HepG2 (cell line): ENCODE measurements around the gene FUT6. TPM values are rescaled to one million over a fixed set of nuclear protein-coding genes. Genes with fewer than 3 reads are reported as not detected.

Experiments used
- ATF7 ChIP-seq, 2 experiments: fragments of 450-650 bp in 1 of 2; sonication (generic) in 1 of 2; formaldehyde crosslinking in 1 of 2; IDR thresholded peaks; 2 replicates each; pipeline versions ENCODE4 v1.4.0 to v1.6.1; 2016 to 2020; ENCODE audit warnings: antibody characterized with exemption in 1 of 2, mild to moderate bottlenecking in 1 of 2, missing genetic modification reagents in 1 of 2
- CHD4 ChIP-seq: fragments of 200-600 bp; sonication (generic); IDR thresholded peaks from 2 replicates; pipeline ENCODE4 v1.7.0; 2017; ENCODE audit warnings: mild to moderate bottlenecking, low read length, borderline replicate concordance
- ESRRA ChIP-seq: sonication (generic); formaldehyde crosslinking; IDR thresholded peaks from 2 replicates; pipeline ENCODE4 v1.5.1; 2020; ENCODE audit warnings: mild to moderate bottlenecking, low read depth, missing genetic modification reagents
- GFI1 ChIP-seq: sonication (generic); formaldehyde crosslinking; IDR thresholded peaks from 2 replicates; pipeline ENCODE4 v1.5.0; 2020; ENCODE audit warnings: missing genetic modification reagents, mild to moderate bottlenecking, borderline replicate concordance
- KMT2B ChIP-seq: IDR thresholded peaks from 2 replicates; pipeline ENCODE4 v1.6.1; 2016; ENCODE audit warnings: missing genetic modification reagents, missing compliant biosample characterization
- NAIF1 ChIP-seq: sonication (generic); formaldehyde crosslinking; IDR thresholded peaks from 2 replicates; pipeline ENCODE4 v1.5.0; 2020; ENCODE audit warnings: mild to moderate bottlenecking, missing genetic modification reagents, borderline replicate concordance
- SMAD1 ChIP-seq: sonication (generic); formaldehyde crosslinking; IDR thresholded peaks from 2 replicates; pipeline ENCODE4 v1.4.0; 2020; ENCODE audit warnings: missing genetic modification reagents, low read depth, mild to moderate bottlenecking, borderline replicate concordance
- U2AF1 ChIP-seq: fragments of 200-400 bp; formaldehyde crosslinking; optimal IDR thresholded peaks from 2 replicates; pipeline ENCODE3; 2017; ENCODE audit warnings: mild to moderate bottlenecking, low read depth, low read length
- ZBTB21 ChIP-seq: sonication (generic); formaldehyde crosslinking; IDR thresholded peaks from 2 replicates; pipeline ENCODE4 v1.4.0; 2020; ENCODE audit warnings: missing genetic modification reagents
- ZBTB7B ChIP-seq: sonication (generic); formaldehyde crosslinking; IDR thresholded peaks from 2 replicates; pipeline ENCODE4 v1.4.0; 2020; ENCODE audit warnings: missing genetic modification reagents
- ZIK1 ChIP-seq: sonication (generic); formaldehyde crosslinking; IDR thresholded peaks from 2 replicates; pipeline ENCODE4 v1.5.0; 2020; ENCODE audit warnings: mild to moderate bottlenecking, low read depth, missing genetic modification reagents, borderline replicate concordance
- ZNF20 ChIP-seq: sonication (generic); formaldehyde crosslinking; IDR thresholded peaks from 2 replicates; pipeline ENCODE4 v1.4.0; 2020; ENCODE audit warnings: mild to moderate bottlenecking, moderate library complexity, missing genetic modification reagents
- ZNF260 ChIP-seq: sonication (generic); formaldehyde crosslinking; IDR thresholded peaks from 2 replicates; pipeline ENCODE4 v1.4.0; 2020; ENCODE audit warnings: missing genetic modification reagents, low read depth, mild to moderate bottlenecking, borderline replicate concordance
- ZNF431 ChIP-seq: sonication (generic); formaldehyde crosslinking; IDR thresholded peaks from 2 replicates; pipeline ENCODE4 v1.9.0; 2022; ENCODE audit warnings: missing genetic modification reagents, low read depth, mild to moderate bottlenecking, borderline replicate concordance
- ZNF564 ChIP-seq: sonication (generic); formaldehyde crosslinking; IDR thresholded peaks from 2 replicates; pipeline ENCODE4 v1.8.1; 2023; ENCODE audit warnings: mild to moderate bottlenecking, missing genetic modification reagents
- ZNF598 ChIP-seq: sonication (generic); formaldehyde crosslinking; IDR thresholded peaks from 2 replicates; pipeline ENCODE4 v1.5.1; 2020; ENCODE audit warnings: mild to moderate bottlenecking, missing genetic modification reagents, borderline replicate concordance
- ZNF605 ChIP-seq: sonication (generic); formaldehyde crosslinking; IDR thresholded peaks from 2 replicates; pipeline ENCODE4 v1.8.0; 2022; ENCODE audit warnings: mild to moderate bottlenecking, missing genetic modification reagents
- ZNF607 ChIP-seq: sonication (generic); formaldehyde crosslinking; IDR thresholded peaks from 2 replicates; pipeline ENCODE4 v1.5.1; 2020; ENCODE audit warnings: missing genetic modification reagents, mild to moderate bottlenecking, borderline replicate concordance
- polyA plus RNA-seq, 8 experiments: library from polyadenylated mRNA; depleted of rRNA in 3 of 8; stranded (reverse) in 7 of 8; unstranded in 1 of 8; fragments of >200 nt; fragmentation: Illumina TruSeq in 4 of 8; extraction: Trizol in 4 of 8; gene quantifications; 2 replicates each; pipeline versions ENCODE4 v1.2.1 to v1.2.3, GENCODE V29; 2011 to 2016; ENCODE audit warnings: low read depth in 4 of 8, missing spikeins in 1 of 8, mixed read lengths in 1 of 8; ENCODE audit not compliant: insufficient read depth in 1 of 8
- total RNA-seq, 5 experiments: library from RNA; depleted of rRNA; stranded (reverse); fragments of >200 nt; fragmentation: Illumina TruSeq; extraction: Trizol; gene quantifications; 2 replicates each; pipeline ENCODE4 v1.2.3, GENCODE V29; 2016; ENCODE audit warnings: low read depth in 1 of 5
- TF ChIP-seq, protein P1 (sequence below): sonication (generic); formaldehyde crosslinking; IDR thresholded peaks from 2 replicates; pipeline ENCODE4 v1.5.0; 2020; ENCODE audit warnings: mild to moderate bottlenecking, missing genetic modification reagents, moderate library complexity
- TF ChIP-seq, protein P2 (sequence below), 2 experiments: sonication (generic) in 1 of 2; formaldehyde crosslinking in 1 of 2; IDR thresholded peaks; 2 replicates each; pipeline versions ENCODE4 v1.5.1 to v1.6.1; 2011 to 2020; ENCODE audit warnings: borderline replicate concordance in 1 of 2, low read depth in 1 of 2, low read length in 1 of 2, mild to moderate bottlenecking in 1 of 2, missing genetic modification reagents in 1 of 2, moderate library complexity in 1 of 2
- TF ChIP-seq, protein P3 (sequence below): sonication (generic); formaldehyde crosslinking; IDR thresholded peaks from 2 replicates; pipeline ENCODE4 v1.4.0; 2020; ENCODE audit warnings: mild to moderate bottlenecking, missing genetic modification reagents

FUT6 gene
- total and polyA plus RNA-seq, 2 of the 13 experiments (the other 11 are each of a cell fraction or from before 2014, with no cell fraction given), result 8.2 to 27.7 TPM

DNA sequence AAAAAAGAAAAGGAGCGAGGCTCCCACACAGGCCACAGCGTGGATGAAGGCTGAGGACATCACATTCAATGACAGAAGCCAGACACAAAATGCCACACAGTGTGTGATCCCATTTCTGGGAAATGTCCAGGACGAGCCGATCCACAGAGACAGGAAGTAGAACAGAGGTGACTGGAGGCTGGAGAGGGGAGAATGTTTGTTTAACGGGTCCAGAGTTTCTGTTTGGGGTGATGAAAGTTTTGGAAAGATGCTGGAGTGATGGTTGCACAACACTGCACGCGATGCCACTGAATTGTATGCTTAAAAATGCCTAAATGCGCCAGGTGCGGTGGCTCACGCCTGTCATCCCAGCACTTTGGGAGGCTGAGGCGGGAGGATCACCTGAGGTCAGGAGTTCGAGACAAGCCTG lies 31.5 kb upstream of the FUT6 start (continued):
- TF ChIP-seq ATF7 (IDR thresholded peaks at IDR 0.05) (peak; percentile 37; the same call in 1 of the 2 replicates), ATF7 (CRISPR knock-in tag; IDR thresholded peaks at IDR 0.05) (peak; percentile 87; the same call in 1 of the 2 replicates), ZBTB7B (CRISPR knock-in tag) (peak; percentile 82; the same call in 1 of the 2 replicates), ZNF431 (CRISPR knock-in tag) (peak; percentile 81), ZNF20 (CRISPR knock-in tag) (no peak), U2AF1 (no peak), CHD4 (no peak), ZIK1 (CRISPR knock-in tag) (peak; percentile 62; the same call in 1 of the 2 replicates), ZNF260 (no peak), ZNF564 (CRISPR knock-in tag) (no peak; the same call in 1 of the 2 replicates), KMT2B (CRISPR knock-in tag) (peak; percentile 36; the same call in 1 of the 2 replicates), SMAD1 (CRISPR knock-in tag) (no peak), ZNF605 (peak; percentile 71), ESRRA (peak; percentile 90), ZBTB21 (CRISPR knock-in tag) (peak; percentile 58; the same call in 1 of the 2 replicates), ZNF598 (no peak), ZNF607 (CRISPR knock-in tag) (no peak), GFI1 (CRISPR knock-in tag) (peak; percentile 36; the same call in 1 of the 2 replicates), NAIF1 (CRISPR knock-in tag) (no peak)
- TF ChIP-seq, protein P1, sequence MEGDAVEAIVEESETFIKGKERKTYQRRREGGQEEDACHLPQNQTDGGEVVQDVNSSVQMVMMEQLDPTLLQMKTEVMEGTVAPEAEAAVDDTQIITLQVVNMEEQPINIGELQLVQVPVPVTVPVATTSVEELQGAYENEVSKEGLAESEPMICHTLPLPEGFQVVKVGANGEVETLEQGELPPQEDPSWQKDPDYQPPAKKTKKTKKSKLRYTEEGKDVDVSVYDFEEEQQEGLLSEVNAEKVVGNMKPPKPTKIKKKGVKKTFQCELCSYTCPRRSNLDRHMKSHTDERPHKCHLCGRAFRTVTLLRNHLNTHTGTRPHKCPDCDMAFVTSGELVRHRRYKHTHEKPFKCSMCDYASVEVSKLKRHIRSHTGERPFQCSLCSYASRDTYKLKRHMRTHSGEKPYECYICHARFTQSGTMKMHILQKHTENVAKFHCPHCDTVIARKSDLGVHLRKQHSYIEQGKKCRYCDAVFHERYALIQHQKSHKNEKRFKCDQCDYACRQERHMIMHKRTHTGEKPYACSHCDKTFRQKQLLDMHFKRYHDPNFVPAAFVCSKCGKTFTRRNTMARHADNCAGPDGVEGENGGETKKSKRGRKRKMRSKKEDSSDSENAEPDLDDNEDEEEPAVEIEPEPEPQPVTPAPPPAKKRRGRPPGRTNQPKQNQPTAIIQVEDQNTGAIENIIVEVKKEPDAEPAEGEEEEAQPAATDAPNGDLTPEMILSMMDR (CRISPR knock-in tag), result peak; percentile 19; the same call in 1 of the 2 replicates
- TF ChIP-seq, protein P2, sequence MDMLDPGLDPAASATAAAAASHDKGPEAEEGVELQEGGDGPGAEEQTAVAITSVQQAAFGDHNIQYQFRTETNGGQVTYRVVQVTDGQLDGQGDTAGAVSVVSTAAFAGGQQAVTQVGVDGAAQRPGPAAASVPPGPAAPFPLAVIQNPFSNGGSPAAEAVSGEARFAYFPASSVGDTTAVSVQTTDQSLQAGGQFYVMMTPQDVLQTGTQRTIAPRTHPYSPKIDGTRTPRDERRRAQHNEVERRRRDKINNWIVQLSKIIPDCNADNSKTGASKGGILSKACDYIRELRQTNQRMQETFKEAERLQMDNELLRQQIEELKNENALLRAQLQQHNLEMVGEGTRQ (IDR thresholded peaks at IDR 0.05; ENCODE audit: low read depth, low read length), result no peak
- TF ChIP-seq, protein P2 (CRISPR knock-in tag; IDR thresholded peaks at IDR 0.05; ENCODE audit: borderline replicate concordance), result no peak
- TF ChIP-seq, protein P3, sequence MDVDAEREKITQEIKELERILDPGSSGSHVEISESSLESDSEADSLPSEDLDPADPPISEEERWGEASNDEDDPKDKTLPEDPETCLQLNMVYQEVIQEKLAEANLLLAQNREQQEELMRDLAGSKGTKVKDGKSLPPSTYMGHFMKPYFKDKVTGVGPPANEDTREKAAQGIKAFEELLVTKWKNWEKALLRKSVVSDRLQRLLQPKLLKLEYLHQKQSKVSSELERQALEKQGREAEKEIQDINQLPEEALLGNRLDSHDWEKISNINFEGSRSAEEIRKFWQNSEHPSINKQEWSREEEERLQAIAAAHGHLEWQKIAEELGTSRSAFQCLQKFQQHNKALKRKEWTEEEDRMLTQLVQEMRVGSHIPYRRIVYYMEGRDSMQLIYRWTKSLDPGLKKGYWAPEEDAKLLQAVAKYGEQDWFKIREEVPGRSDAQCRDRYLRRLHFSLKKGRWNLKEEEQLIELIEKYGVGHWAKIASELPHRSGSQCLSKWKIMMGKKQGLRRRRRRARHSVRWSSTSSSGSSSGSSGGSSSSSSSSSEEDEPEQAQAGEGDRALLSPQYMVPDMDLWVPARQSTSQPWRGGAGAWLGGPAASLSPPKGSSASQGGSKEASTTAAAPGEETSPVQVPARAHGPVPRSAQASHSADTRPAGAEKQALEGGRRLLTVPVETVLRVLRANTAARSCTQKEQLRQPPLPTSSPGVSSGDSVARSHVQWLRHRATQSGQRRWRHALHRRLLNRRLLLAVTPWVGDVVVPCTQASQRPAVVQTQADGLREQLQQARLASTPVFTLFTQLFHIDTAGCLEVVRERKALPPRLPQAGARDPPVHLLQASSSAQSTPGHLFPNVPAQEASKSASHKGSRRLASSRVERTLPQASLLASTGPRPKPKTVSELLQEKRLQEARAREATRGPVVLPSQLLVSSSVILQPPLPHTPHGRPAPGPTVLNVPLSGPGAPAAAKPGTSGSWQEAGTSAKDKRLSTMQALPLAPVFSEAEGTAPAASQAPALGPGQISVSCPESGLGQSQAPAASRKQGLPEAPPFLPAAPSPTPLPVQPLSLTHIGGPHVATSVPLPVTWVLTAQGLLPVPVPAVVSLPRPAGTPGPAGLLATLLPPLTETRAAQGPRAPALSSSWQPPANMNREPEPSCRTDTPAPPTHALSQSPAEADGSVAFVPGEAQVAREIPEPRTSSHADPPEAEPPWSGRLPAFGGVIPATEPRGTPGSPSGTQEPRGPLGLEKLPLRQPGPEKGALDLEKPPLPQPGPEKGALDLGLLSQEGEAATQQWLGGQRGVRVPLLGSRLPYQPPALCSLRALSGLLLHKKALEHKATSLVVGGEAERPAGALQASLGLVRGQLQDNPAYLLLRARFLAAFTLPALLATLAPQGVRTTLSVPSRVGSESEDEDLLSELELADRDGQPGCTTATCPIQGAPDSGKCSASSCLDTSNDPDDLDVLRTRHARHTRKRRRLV (CRISPR knock-in tag), result no peak
